HG03039 (cell line): ENCODE measurements around the gene FOXP4.

Experiments used
- ATAC-seq: cut with Tn5 transposase; IDR thresholded peaks from one replicate; pipeline ENCODE4 v1.9.1; 2021; ENCODE audit warnings: mild to moderate bottlenecking, moderate library complexity; ENCODE audit not compliant: unreplicated experiment

FOXP4 gene

GRCh38 chr6:41563060-41563776, 17.0 kb downstream of the FOXP4 start:
- no peak for ATAC-seq

- ATAC-seq: no peak
Observed at GRCh38 chr6:41564448-41565142, 18.4 kb downstream of the FOXP4 start.

GRCh38 chr6:41565701-41566100, 19.5 kb downstream of the FOXP4 start:
- no peak for ATAC-seq

- no peak for ATAC-seq
Observed at GRCh38 chr6:41566961-41567360, 20.8 kb downstream of the FOXP4 start.

- no peak for ATAC-seq
Observed at GRCh38 chr6:41567684-41568083, 21.5 kb downstream of the FOXP4 start.

GRCh38 chr6:41568202-41568584, 22.0 kb downstream of the FOXP4 start:
- no peak for ATAC-seq

- ATAC-seq: no peak
Observed at GRCh38 chr6:41568585-41569384, 22.6 kb downstream of the FOXP4 start.

- ATAC-seq: no peak
Observed at GRCh38 chr6:41570259-41570615, 24.1 kb downstream of the FOXP4 start.

- ATAC-seq: no peak
Observed at GRCh38 chr6:41571021-41571780, 25.0 kb downstream of the FOXP4 start.

GRCh38 chr6:41572613-41573012, 26.4 kb downstream of the FOXP4 start:
- ATAC-seq: no peak

GRCh38 chr6:41573276-41573675, 27.1 kb downstream of the FOXP4 start:
- ATAC-seq: no peak

GRCh38 chr6:41573985-41574384, 27.8 kb downstream of the FOXP4 start:
- ATAC-seq: no peak

GRCh38 chr6:41575598-41575997, 29.4 kb downstream of the FOXP4 start:
- no peak for ATAC-seq

GRCh38 chr6:41576667-41577066, 30.5 kb downstream of the FOXP4 start:
- no peak for ATAC-seq

- no peak for ATAC-seq
Observed at GRCh38 chr6:41577356-41578216, 31.4 kb downstream of the FOXP4 start.

- ATAC-seq: no peak
Observed at GRCh38 chr6:41578217-41579087, 32.3 kb downstream of the FOXP4 start.

GRCh38 chr6:41579088-41579610, 33.0 kb downstream of the FOXP4 start:
- no peak for ATAC-seq

GRCh38 chr6:41580690-41581089, 34.5 kb downstream of the FOXP4 start:
- no peak for ATAC-seq

- ATAC-seq: no peak
Observed at GRCh38 chr6:41581381-41581991, 35.3 kb downstream of the FOXP4 start.
